Activated T-helper 1 cell treated with anti-CD3 and anti-CD28 coated beads, Interleukin-2, amount 50 U/mL, for 16 hours (primary cell): ENCODE measurements around the gene BEAN1.

Experiments
- DNase-seq, 2 donors: peaks; one replicate each; pipeline ENCODE4 v3.0.0-alpha.2; 2020; ENCODE audit warnings: low read depth in 1 of 2, low spot score in 1 of 2

The BEAN1 gene

GRCh38 chr16:66418165-66418962, 8.7 kb upstream of the BEAN1 start:
- DNase-seq, result no peak

GRCh38 chr16:66419527-66419926, 7.6 kb upstream of the BEAN1 start:
- DNase-seq, result no peak

- no peak for DNase-seq
These were observed 6.7 kb upstream of the BEAN1 start for GRCh38 chr16:66420396-66420795.

GRCh38 chr16:66421891-66422290, 5.2 kb upstream of the BEAN1 start:
- no peak for DNase-seq

GRCh38 chr16:66422366-66422765, 4.7 kb upstream of the BEAN1 start:
- DNase-seq, result no peak

GRCh38 chr16:66423177-66423576, 3.9 kb upstream of the BEAN1 start:
- DNase-seq, result no peak

- DNase-seq, result no peak
These were observed 1.4 kb upstream of the BEAN1 start for GRCh38 chr16:66425651-66426050.

- no peak for DNase-seq
These were observed 721 bp upstream of the BEAN1 start for GRCh38 chr16:66426112-66427035.

- no peak for DNase-seq
These were observed 981 bp downstream of the BEAN1 start for GRCh38 chr16:66427871-66428681.

- DNase-seq, result no peak
These were observed 1.7 kb downstream of the BEAN1 start for GRCh38 chr16:66428682-66429251.

- no peak for DNase-seq
These were observed 2.3 kb downstream of the BEAN1 start for GRCh38 chr16:66429290-66429962.

- no peak for DNase-seq
These were observed 3.1 kb downstream of the BEAN1 start for GRCh38 chr16:66430214-66430613.

- no peak for DNase-seq
These were observed 4.7 kb downstream of the BEAN1 start for GRCh38 chr16:66431760-66432159.

GRCh38 chr16:66432429-66432828, 5.3 kb downstream of the BEAN1 start:
- DNase-seq, result no peak

- no peak for DNase-seq
These were observed 7.7 kb downstream of the BEAN1 start for GRCh38 chr16:66434619-66435430.

- no peak for DNase-seq
These were observed 8.8 kb downstream of the BEAN1 start for GRCh38 chr16:66435896-66436295.

- no peak for DNase-seq
These were observed 10.4 kb downstream of the BEAN1 start for GRCh38 chr16:66437391-66437945.

- no peak for DNase-seq
These were observed 11.4 kb downstream of the BEAN1 start for GRCh38 chr16:66438536-66438935.

GRCh38 chr16:66439051-66439730, 12.1 kb downstream of the BEAN1 start:
- no peak for DNase-seq
